Stimulated activated CD8-positive, alpha-beta memory T cell treated with anti-CD3 and anti-CD28 coated beads, Interleukin-7, amount 100 ng/mL, for 48 hours (primary cell): ENCODE measurements around the gene CDH4.

ENCODE experiments used
- DNase-seq, 2 donors: peaks; one replicate each; pipeline ENCODE4 v3.0.0-alpha.2; 2020; ENCODE audit warnings: low read depth in 1 of 2; ENCODE audit errors: extremely low read depth in 1 of 2

Gene CDH4

DNA sequence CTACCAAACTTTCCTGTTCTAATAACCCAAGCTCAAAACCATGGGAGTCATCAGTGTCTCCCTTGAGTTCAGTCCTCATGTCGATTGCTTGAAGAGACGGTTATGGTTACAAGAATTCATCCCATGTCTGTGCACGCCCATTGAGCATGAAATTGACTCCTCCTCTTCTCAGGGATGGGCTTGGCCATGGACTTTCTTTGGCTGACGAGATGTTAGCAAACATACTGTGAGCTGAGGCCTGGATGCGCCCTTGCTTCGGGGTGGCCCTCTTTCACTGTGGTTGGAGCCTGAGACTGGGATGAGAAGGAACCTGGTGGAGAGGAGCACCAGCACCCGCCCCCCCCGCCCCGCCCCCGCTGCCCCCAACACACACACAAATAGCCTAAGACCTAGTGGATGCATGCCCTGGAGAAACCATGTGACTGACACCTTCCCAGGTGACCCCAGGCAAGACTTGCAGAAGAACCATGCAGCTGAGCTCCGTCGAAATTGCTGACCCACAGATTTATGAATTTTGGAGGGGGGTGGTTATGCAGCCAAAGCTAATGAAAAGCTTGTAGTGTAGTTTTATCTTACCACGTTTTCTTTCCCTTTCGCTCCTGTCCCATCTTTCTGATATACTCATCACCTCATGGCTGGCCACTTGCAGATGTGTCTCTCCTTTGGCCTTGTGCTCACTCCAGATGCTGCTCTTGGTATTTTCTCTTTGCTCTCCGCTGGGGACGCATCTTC, 231.4 kb downstream of the CDH4 start:
- no peak for DNase-seq

DNA sequence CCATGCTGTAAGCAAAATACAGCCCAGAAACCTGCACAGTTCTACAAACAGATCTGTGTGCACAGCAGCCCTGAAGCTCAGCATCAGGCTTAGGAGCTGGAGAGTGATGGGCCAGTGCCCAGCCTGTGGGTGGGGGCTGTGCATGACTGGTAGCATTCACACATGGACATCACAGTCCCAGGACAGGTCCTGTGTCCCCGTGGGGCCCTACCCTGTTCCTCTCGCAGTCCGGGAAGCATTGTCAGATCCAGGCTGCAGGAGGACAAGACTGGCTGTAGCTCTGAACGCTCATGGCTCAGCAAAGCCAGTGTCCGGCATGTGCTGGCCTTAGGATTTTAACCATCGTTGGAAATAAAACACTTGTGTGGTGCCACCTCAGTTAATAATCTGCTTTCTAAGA, 234.1 kb downstream of the CDH4 start:
- no peak for DNase-seq

DNA sequence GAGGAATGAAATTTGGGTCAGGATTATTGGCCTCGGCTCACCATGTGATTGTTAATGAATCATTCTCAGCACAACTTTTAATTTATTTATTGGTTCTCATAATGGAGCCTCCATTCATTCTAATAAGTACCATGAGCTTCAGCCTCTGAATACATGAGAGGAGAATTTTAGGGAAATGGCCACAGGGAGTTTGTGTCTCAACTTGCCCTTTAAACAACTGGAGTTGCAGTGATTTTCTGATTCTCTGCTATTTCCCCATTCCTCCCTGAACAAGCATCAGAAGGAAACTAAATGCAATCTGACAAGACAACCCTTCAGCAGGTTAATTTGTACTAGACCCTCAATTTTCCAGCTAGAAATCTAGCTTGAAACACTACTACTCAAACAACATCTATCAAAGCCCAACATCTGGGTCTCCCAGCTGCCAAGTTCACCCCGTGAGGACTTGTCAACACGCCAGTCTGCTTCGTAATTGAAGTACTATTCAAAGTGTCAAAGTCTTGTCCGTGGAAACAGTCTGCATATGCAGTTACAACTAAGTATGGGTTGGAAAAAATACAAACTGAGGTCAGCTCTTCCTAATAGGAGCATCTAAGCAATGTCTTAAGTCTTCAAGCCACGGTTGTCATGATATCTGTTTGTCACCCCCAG, 235.4 kb downstream of the CDH4 start:
- no peak for DNase-seq

DNA sequence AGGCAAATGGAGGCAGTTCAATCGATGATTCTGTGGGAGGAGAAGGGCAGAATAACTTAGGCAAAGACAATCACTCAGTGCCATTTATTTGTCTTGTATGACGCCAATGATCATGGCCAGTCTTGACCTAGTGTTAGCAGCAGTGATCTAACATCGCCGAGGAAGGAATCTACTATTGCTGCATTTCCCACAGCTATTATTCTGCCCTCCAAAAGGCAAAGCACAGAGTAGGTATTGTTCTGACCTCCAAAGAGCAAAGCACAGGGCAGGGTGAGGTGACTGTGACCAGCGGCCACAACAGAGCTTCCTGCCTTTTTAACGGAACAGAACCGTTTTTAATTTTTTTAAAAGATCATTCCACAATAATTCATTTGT, 235.9 kb downstream of the CDH4 start:
- no peak for DNase-seq

DNA sequence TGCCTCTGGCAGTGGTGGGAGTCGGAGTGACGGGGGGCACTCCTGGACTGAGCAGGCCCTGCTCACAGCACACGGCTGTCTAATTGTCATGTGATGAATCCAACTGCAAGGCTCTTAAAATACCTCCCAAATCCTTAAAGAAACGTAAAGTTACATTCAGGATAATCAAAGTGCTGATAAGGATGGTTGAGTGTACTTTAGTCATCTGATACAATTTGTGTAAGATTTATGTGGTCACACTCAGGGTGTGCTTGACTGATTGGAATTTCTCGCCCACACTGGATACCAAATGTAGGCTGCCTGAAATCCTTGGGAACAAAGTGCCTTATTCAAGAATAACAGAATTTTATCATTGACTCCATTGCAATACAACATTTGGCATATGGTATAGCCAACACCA, 238.7 kb downstream of the CDH4 start:
- DNase-seq = no peak

DNA sequence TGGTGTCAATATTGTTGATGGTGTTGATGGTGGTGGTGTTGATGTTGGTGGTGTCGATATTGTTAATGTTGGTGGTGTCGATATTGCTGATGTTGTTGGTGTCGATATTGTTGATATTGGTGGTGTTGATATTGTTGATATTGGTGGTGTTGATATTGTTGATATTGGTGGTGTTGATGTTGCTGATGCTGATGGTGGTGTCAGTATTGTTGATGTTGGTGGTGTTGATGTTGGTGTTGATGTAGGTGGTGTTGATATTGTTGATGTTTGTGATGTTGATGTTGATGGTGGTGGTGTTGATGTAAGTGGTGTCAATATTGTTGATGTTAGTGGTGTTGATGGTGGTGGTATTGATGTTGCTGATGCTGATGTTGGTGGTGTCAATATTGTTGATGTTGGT, 240.0 kb downstream of the CDH4 start:
- no peak for DNase-seq

DNA sequence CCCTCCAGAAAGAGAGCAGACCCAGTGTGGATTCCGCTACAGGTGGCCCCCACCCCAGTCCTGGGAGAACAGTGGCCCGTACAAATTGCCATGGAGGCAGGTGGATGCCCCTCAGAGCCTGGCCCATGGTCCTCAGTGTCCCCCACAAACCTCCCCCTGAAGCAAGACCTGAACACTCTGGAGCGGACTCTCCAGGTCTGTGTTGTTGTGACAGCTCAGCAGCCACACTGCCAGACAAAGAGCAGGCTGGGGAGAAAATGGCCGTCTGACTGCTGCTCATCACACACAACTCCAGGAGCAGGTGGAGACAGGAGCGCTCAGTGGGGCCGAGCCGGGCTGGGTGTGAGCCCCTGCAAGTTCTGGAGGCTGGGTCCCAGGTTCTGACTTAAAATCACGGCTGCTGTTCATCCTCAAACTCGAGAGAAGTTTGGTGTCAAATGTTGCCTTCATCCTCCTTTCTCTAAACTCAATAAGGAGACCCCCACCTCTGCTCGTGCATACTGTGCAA, 241.8 kb downstream of the CDH4 start:
- no peak for DNase-seq

DNA sequence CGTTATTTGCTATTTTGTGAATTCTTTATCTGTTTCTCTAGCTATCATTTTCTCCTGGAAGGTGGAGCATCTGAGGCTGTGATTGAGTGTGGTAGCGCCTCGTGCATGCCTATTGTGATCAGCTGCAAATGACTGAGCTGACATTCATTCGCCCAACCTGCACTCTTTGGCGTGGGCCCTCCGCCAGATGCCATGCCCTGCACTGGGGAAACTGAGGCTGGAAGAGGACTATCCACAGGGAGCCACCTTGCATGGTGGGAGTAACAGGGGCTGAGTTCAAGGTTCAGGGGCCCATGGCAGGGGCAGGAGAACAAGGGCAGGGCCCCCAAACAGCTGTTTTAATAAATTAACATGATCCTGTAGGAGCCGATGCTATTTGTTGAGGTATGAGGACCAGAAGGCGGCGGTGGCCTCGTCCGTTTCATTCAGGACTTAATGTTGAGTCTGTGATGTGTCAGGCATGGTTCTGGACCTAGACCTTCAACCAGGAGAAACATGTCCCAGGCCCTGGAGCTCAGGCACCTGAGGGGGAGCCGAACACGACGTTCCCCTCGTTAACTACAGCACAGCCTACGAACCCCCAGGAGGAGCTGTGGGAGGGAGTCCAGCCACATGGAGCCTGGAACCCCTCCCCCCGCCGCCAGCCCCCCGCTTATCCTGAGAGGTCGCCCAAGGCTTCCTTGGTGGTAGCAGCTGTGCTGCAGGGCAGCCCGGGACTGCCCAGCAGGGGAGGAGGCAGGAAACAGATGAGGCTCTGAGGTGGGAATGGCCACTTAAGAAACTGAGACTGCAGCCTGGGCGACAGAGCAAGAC, 242.9 kb downstream of the CDH4 start:
- no peak for DNase-seq

DNA sequence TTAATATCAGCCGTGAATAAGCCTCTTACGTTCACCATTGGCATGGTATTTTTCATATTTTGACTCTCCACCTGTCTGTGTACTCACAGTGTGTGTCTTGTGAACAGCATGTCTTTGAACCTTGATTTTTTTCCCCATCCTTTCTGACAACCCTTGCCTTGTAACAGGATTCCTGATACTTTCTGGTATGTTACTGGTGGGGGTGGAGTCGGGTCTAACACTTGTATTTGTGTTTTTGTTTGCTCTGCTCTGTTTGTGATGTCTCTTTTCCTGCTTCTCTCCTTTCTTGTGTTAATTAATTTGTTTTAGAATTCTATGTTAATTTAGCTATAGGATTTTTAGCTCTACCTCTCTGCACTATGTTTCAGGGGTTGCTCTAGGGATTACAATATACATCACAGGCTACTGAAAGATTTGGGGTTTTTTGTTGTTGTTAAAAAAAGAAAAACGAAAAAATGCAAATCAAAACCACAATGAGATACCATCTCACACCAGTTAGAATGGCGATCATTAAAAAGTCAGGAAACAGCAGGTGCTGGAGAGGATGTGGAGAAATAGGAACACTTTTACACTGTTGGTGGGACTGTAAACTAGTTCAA, 245.1 kb downstream of the CDH4 start:
- DNase-seq = no peak

DNA sequence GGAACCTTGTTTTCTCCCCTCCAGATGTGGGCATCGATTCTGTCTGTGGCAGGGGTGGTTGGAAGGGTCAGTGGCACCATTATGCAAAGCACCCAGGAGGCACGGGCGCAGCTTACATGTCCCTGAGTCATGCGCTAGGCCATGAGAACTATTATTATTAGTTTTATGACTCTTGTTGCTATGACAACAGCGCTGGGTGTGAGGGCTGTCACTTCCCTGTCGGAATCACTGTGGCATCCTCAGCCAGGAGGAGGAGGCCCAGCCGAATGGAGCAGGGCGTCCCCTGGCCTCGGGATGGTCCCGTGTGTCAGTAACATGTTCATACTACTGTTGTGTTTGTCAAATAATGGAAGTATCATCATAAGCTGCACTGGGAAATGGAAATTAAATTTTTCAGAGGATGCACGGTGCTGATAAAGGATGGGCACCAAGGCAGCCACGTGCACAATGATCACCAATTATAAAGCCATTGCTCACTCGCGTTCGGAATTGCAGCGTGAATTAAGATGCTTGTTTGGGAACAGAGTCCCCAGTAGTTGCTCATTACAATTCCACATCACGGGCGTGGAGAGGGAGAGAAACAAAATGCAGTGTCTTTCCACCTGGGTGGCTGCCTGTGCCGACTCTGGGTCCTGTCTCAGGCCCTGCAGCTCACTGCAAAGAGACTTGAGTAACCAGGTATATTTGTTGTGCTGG, 247.9 kb downstream of the CDH4 start:
- DNase-seq = no peak

DNA sequence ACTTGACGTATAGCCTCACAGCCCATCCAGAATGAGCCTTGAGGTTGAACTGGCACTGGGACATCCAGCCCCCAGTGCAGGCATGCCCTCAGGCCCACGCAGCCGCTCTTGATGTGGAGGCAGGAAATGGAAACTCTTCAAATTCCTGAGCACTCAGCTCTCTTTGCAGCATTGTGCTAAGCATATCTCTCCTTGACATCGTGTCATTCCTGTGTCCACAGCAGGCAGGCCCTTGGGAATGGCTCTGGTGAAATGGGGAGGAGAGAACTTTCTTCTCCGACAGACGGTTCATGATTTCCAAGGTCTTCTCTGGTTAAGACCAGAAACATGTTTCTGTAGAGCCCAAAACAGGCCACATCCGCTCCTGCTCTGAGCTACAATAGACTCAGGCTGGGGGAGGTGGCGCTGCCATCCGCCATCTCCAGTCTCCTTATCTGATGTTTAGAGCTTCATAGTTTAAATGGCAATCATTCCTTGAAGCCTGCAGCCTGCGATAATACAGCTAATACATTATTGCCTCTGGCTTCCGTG, 248.8 kb downstream of the CDH4 start:
- DNase-seq = peak in 1 of 2 donors; percentile 14

DNA sequence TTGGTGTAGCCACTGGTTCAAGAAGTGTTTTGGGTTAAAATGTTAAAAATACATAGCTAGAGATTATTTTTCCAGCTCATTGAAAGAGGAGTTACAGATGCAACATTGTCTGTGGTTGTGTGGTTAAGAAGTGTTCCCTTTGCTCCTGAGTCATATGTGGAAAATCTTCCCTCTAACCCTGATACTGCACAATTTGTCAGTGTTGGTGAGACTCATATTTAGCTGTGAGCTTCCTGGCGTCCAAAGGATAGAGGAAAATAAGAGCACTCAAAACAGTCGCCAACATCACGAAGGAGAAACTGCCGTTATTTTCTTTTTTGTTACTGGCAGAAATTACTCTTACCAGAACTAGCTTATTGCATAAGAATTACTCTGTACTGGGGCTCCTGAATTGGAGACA, 250.4 kb downstream of the CDH4 start:
- no peak for DNase-seq

DNA sequence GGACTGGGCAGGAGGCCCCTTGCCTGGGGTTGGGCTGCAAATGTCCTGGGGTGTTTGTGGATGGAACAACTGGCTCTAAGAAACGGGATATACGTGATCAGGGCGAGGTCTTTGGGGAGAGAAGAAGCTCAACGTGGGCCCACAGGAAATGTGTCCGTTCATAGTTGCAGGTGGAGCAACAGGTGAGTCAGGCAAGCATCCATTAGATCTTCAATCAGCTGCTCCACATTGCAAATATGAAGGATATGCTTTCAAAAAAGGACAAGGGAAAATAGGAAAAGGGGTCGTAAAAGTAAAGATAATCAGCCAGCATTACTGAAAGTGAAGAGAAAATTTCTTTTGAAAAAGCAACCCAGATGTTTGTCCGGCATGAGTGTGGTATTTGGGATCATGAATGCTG, 251.0 kb downstream of the CDH4 start:
- DNase-seq = no peak

DNA sequence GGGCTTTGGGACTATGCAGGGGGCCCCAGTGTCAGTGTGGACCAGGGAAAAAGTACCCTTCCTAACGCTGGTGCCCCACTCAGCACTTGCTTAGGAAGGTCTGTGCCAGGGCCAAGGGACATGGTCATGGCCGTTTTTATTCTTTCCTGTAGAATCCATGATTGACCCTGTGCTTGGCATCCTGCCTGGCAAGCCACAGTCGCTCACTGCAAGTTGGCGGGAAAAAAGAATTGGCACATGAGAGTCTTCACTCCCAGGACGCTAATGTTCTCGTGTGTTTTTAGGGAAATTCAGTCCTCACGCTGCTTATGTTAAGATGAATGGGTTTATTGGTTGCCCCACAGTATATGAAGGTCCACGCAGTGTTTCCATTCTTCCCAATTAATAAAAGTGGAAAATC, 253.4 kb downstream of the CDH4 start:
- no peak for DNase-seq

DNA sequence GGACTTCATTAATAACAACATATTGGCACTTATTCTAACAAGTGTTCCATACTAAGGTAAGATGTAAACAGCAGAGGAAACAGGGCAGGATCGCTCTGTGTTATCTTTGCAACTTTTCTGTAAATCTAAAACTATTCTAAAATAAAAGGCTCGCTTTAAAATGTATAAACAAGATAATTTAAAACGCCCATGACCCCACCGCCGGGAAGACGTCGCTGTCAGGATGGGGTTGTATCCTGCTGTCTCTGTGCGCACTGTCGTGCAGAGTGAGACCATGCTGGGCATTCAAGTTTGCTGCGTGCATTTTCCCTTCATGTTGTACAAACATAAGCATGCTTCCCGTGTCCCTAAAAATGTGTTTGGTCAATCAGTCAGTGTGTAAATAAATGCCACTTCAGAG, 255.7 kb downstream of the CDH4 start:
- no peak for DNase-seq

DNA sequence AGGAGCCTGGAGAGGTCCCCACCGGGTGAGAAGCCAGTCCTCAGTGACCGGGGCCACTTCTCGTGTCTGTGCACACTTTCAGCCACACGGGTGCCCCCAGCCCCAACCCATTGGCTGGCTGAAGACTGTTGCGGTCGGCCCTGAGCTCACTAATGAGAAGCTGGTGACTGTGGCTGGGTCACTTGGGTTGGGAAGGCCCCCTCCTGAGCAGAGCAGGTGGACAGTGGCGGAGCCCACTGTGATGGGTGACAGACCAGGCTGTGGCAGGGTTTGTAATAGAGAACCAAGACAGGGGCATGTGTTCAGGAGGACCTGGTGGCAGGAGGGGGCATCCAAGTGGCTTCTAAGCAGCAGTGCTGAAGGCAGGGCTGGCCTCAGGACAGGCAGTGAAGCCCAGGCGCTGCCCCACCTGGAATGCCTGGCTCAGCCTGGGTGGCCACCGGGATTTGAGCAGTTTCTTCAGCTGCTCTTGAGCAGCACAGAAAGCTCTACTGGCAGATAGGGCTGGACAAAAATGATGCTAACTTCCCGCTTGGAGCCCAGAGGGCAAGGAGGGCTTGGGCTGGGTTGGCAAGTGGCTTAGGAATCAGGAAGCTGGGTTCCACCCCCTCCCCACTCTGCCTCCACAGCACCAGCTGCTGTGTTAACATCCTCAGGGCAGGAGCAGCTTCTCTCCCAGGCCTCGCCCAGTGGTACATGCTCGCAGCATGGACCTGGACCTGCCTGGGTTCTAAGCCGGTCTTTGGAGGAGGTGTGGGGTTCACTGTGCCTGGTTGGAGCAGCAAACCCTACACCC, 256.4 kb downstream of the CDH4 start:
- DNase-seq = no peak

DNA sequence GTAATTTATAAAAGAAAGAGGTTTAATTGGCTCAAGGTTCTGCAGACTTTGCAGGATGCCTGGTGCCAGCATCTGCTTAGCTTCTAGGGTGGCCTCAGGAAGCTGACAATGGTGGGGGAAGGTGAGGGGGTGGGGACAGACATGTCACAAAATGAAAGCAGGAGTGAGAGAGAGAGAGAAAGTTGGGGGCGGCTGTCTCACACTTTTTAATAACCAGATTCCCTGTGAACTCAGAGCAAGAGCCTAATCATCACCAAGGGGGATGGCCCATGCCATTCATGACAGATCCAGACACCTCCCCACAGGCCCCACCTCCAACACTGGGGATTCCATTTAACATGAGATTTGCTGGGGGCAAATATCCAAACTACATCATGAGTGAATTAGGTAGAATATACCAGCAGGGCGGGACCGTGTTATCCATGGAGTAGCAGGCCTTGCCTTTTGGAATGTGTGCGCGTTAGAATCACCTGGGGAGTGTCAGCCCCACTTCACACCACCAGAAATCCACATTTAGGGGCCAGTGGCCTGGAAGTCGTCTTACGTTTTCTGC, 258.8 kb downstream of the CDH4 start:
- DNase-seq = no peak

DNA sequence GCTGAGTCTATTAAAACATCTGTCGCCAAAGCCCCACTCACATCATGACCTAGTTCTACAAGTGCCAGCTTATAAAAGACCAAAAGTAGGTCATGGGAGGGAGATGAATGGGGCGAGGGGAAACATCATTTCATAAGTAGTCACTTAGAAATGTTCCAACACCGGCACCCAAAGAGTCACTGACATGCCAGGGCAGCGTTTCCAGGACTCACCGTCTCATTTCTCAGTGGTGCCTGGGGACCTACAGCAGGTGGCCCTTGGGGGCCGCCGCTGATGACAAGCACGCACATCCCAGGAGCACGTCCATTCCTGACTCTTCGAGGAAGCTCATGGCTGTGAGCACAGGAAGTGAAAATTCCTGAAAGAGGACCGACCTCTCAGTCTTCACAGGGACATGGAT, 260.4 kb downstream of the CDH4 start:
- DNase-seq = no peak
